Choroid plexus epithelial cell (primary cell): ENCODE measurements around the gene SLC4A3.

Experiments used
- DNase-seq: peaks from one replicate; pipeline ENCODE4 v3.0.0-alpha.2; 2010; ENCODE audit warnings: low read depth
- H3K4me3 ChIP-seq: 2 replicates; pipeline ENCODE4 v1.5.1; 2011; ENCODE audit warnings: low read depth, mild to moderate bottlenecking, control low read depth, low read length, moderate library complexity
- TF ChIP-seq, protein P1 (sequence below): conservative IDR thresholded peaks from 2 replicates; pipeline ENCODE4 v1.5.1; 2011; ENCODE audit warnings: low read depth, mild to moderate bottlenecking, control low read depth, inconsistent platforms, low read length, moderate library complexity

The SLC4A3 gene

GRCh38 chr2:219643084-219643473 is 15.6 kb downstream of the SLC4A3 start:
- H3K4me3 ChIP-seq, result no peak overlapping the region
- TF ChIP-seq, protein P1, sequence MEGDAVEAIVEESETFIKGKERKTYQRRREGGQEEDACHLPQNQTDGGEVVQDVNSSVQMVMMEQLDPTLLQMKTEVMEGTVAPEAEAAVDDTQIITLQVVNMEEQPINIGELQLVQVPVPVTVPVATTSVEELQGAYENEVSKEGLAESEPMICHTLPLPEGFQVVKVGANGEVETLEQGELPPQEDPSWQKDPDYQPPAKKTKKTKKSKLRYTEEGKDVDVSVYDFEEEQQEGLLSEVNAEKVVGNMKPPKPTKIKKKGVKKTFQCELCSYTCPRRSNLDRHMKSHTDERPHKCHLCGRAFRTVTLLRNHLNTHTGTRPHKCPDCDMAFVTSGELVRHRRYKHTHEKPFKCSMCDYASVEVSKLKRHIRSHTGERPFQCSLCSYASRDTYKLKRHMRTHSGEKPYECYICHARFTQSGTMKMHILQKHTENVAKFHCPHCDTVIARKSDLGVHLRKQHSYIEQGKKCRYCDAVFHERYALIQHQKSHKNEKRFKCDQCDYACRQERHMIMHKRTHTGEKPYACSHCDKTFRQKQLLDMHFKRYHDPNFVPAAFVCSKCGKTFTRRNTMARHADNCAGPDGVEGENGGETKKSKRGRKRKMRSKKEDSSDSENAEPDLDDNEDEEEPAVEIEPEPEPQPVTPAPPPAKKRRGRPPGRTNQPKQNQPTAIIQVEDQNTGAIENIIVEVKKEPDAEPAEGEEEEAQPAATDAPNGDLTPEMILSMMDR, result no peak
- no peak for DNase-seq

- DNase-seq, result peak; percentile 26
- TF ChIP-seq, protein P1, result no peak
- H3K4me3 ChIP-seq, result no peak overlapping the region
These were observed 16.5 kb downstream of the SLC4A3 start for GRCh38 chr2:219643788-219644398.

DNA sequence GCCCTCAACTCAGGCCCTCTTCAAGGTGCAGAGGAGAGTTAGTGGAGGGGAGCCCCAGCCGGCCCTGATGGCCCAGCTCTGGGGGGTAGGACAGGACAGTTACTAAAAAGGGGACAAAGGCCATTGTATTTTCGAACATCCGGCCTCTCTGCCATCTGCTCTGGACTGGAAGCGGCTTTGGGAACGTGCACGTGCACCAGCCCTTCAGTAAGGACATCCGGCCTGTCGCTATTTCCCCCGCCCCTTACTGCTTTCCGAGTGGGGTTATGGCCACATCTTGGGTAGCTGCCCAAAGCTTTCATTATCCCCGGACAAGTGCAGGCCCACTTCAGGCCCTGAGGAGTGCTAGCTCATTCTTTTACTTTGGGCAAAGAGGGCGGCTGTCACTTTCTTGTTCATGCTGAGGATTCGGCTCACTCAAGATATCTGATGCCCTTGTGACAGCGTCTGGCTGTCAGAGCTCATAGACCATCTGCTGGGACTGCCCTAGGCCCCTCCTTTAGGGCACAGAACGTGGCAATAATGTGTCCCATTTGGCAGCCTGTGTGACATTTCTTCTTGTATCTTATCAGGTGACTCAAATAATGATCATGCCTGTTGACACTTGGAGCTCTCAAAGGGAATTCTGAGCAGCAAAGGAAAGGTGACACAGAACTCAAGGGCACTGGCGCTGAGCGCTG is 17.5 kb downstream of the SLC4A3 start:
- no peak for DNase-seq

GRCh38 chr2:219645631-219646527 is 18.4 kb downstream of the SLC4A3 start:
- DNase-seq, result peak; percentile 75
- H3K4me3 ChIP-seq, result no peak overlapping the region
- TF ChIP-seq, protein P1, result no peak

More for the DNA sequence above, 17.5 kb downstream of the SLC4A3 start:
- TF ChIP-seq, protein P1, result no peak
- H3K4me3 ChIP-seq, result no peak overlapping the region

- H3K4me3 ChIP-seq, result no peak overlapping the region
- no peak for DNase-seq
- TF ChIP-seq, protein P1, result no peak
These were observed 20.7 kb downstream of the SLC4A3 start for GRCh38 chr2:219648176-219648575.

- H3K4me3 ChIP-seq, result no peak overlapping the region
- DNase-seq, result no peak
- TF ChIP-seq, protein P1, result no peak
These were observed 21.5 kb downstream of the SLC4A3 start for GRCh38 chr2:219648963-219649362.
